Bronchial epithelial cell (primary cell): ENCODE measurements around the gene VTN. TPM values are rescaled to one million over a fixed set of nuclear protein-coding genes. Genes with fewer than 3 reads are reported as not detected.

ENCODE experiments used
- DNase-seq: peaks from one replicate; pipeline ENCODE4 v3.0.0-alpha.2; 2010; ENCODE audit warnings: low read depth
- FAIRE-seq: peaks from 2 replicates; lab custom pipeline; 2011; peaks lifted over from hg19 to GRCh38; lab: Jason Lieb, UNC
- H3K27me3 ChIP-seq: 2 replicates; pipeline ENCODE4 v1.5.1; 2011; ENCODE audit warnings: low read length; ENCODE audit not compliant: control insufficient read depth, insufficient read depth
- H3K36me3 ChIP-seq: 2 replicates; pipeline ENCODE4 v1.5.1; 2011; ENCODE audit warnings: low read length; ENCODE audit not compliant: control insufficient read depth, insufficient read depth
- H3K4me3 ChIP-seq: 2 replicates; pipeline ENCODE4 v1.5.1; 2011; ENCODE audit warnings: mild to moderate bottlenecking, low read depth, low read length, control low read depth
- total RNA-seq: library from RNA; depleted of rRNA; stranded (reverse); fragments of >200 nt; gene quantifications from 2 replicates; pipeline ENCODE4 v1.2.1, GENCODE V29; 2014
- TF ChIP-seq, protein P1 (sequence below): IDR thresholded peaks from 2 replicates; pipeline ENCODE4 v1.5.1; 2011; ENCODE audit warnings: mild to moderate bottlenecking, moderate library complexity, low read length, control low read depth, inconsistent platforms; ENCODE audit not compliant: insufficient read depth, severe bottlenecking

Gene VTN
- total RNA-seq, 1 donor from 2014 or later = under 0.01 TPM

GRCh38 chr17:28404007-28404406, 33.9 kb upstream of the VTN start:
- DNase-seq (no peak), FAIRE-seq (no peak)
- TF ChIP-seq, protein P1, sequence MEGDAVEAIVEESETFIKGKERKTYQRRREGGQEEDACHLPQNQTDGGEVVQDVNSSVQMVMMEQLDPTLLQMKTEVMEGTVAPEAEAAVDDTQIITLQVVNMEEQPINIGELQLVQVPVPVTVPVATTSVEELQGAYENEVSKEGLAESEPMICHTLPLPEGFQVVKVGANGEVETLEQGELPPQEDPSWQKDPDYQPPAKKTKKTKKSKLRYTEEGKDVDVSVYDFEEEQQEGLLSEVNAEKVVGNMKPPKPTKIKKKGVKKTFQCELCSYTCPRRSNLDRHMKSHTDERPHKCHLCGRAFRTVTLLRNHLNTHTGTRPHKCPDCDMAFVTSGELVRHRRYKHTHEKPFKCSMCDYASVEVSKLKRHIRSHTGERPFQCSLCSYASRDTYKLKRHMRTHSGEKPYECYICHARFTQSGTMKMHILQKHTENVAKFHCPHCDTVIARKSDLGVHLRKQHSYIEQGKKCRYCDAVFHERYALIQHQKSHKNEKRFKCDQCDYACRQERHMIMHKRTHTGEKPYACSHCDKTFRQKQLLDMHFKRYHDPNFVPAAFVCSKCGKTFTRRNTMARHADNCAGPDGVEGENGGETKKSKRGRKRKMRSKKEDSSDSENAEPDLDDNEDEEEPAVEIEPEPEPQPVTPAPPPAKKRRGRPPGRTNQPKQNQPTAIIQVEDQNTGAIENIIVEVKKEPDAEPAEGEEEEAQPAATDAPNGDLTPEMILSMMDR = no peak
- Histone ChIP-seq H3K27me3 (no peaks in the 10 kb centered on the region), H3K4me3 (no peak overlapping the region), H3K36me3 (peaks cover 4% of the 10 kb centered on the region)

- no peak overlapping the region for H3K4me3 ChIP-seq
- H3K27me3 ChIP-seq = no peaks in the 10 kb centered on the region
- FAIRE-seq (no peak), DNase-seq (no peak)
- TF ChIP-seq, protein P1 = no peak
- H3K36me3 ChIP-seq = peaks cover 5% of the 10 kb centered on the region
Measured at GRCh38 chr17:28402844-28403243, 32.7 kb upstream of the VTN start.

GRCh38 chr17:28402224-28402630, 32.1 kb upstream of the VTN start:
- H3K27me3 ChIP-seq = no peaks in the 10 kb centered on the region
- DNase-seq (peak; percentile 55), FAIRE-seq (no peak)

GRCh38 chr17:28399808-28400207, 29.7 kb upstream of the VTN start:
- TF ChIP-seq, protein P1 = no peak
- Histone ChIP-seq H3K27me3 (no peaks in the 10 kb centered on the region), H3K36me3 (peaks cover 5% of the 10 kb centered on the region), H3K4me3 (no peak overlapping the region)
- no peak for FAIRE-seq
- no peak for DNase-seq

More at GRCh38 chr17:28402224-28402630, 32.1 kb upstream of the VTN start:
- peaks cover 5% of the 10 kb centered on the region for H3K36me3 ChIP-seq
- TF ChIP-seq, protein P1 = no peak
- H3K4me3 ChIP-seq = no peak overlapping the region

DNA sequence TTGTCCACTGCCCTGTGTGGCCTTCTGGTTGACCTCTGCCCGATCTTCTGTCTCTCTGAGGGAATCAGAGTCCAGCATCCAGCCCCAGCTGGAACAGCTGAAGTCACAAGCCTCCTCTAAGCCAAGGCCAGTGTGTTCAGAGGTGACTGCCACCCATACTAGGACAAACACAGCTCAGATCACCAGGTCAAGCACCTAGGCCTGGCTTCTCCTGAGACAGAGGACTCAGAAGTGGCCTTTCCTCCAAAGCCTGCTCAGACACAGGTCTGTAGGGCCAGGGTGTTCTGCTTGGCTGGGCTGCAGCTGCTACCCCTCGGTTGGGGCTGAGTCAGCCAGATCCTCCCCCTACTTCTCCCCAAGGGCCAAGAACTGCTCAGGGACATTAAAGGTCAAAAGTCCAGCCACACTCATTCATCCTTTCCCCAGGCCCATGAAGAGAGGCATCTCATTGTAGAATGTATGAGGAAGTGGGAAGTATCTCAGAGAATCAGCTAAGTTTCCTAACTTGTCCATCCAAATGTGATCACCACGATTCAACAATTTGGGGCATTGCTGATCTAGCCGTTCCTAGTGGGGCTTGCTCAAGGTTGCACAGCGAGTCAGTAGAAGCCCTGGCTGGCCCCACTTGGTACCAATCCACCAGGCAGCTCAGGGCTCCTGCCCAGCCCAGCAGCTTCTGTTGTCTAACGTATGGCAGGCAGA, 28.3 kb upstream of the VTN start:
- Histone ChIP-seq H3K27me3 (no peaks in the 10 kb centered on the region), H3K4me3 (no peak overlapping the region), H3K36me3 (peaks cover 3% of the 10 kb centered on the region)
- FAIRE-seq (no peak), DNase-seq (no peak)
- TF ChIP-seq, protein P1 = no peak
